Ishikawa (cell line): ENCODE measurements around the gene TIAM2.

Experiments
- CREB1 ChIP-seq: IDR thresholded peaks from 2 replicates; pipeline ENCODE4 v1.6.1; 2012; ENCODE audit warnings: low read depth
- EGR1 ChIP-seq: IDR thresholded peaks from 2 replicates; pipeline ENCODE4 v1.6.1; 2012
- EP300 ChIP-seq: IDR thresholded peaks from 2 replicates; pipeline ENCODE4 v1.6.1; 2012; ENCODE audit warnings: borderline replicate concordance
- FOXM1 ChIP-seq: IDR thresholded peaks from 2 replicates; pipeline ENCODE4 v1.6.1; 2012; ENCODE audit warnings: low read depth, borderline replicate concordance
- RAD21 ChIP-seq: IDR thresholded peaks from 2 replicates; pipeline ENCODE4 v1.6.1; 2012; ENCODE audit warnings: low read depth
- TAF1 ChIP-seq: IDR thresholded peaks from 2 replicates; pipeline ENCODE4 v1.6.1; 2012; ENCODE audit warnings: low read depth, mild to moderate bottlenecking
- TCF12 ChIP-seq: IDR thresholded peaks from 2 replicates; pipeline ENCODE4 v1.6.1; 2012; ENCODE audit warnings: low read depth
- TEAD4 ChIP-seq: IDR thresholded peaks from 2 replicates; pipeline ENCODE4 v1.6.1; 2012
- TF ChIP-seq, protein P1 (sequence below): IDR thresholded peaks from 2 replicates; pipeline ENCODE4 v1.6.1; 2012; ENCODE audit warnings: low read depth, mild to moderate bottlenecking

DNA sequence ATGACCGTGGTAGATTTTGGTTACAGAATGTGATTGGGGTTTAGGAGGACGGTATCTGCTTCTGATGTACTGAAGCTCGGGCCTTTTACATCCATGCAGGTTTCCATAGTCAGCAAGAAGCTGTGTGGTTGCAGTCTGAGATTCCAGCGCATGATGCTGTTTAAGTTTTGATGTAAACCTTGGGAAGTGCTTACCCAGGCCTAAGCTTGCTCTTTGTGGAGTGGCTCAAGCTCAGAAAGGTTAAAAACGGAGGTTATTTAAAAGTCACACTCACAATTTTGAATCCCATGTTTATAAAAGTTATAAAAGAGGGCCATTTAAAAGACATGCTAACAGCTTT, 121.4 kb downstream of the TIAM2 start:
- TF ChIP-seq EP300: no peak
- no peak for TF ChIP-seq TEAD4
- TF ChIP-seq RAD21: no peak
- TF ChIP-seq, protein P1, sequence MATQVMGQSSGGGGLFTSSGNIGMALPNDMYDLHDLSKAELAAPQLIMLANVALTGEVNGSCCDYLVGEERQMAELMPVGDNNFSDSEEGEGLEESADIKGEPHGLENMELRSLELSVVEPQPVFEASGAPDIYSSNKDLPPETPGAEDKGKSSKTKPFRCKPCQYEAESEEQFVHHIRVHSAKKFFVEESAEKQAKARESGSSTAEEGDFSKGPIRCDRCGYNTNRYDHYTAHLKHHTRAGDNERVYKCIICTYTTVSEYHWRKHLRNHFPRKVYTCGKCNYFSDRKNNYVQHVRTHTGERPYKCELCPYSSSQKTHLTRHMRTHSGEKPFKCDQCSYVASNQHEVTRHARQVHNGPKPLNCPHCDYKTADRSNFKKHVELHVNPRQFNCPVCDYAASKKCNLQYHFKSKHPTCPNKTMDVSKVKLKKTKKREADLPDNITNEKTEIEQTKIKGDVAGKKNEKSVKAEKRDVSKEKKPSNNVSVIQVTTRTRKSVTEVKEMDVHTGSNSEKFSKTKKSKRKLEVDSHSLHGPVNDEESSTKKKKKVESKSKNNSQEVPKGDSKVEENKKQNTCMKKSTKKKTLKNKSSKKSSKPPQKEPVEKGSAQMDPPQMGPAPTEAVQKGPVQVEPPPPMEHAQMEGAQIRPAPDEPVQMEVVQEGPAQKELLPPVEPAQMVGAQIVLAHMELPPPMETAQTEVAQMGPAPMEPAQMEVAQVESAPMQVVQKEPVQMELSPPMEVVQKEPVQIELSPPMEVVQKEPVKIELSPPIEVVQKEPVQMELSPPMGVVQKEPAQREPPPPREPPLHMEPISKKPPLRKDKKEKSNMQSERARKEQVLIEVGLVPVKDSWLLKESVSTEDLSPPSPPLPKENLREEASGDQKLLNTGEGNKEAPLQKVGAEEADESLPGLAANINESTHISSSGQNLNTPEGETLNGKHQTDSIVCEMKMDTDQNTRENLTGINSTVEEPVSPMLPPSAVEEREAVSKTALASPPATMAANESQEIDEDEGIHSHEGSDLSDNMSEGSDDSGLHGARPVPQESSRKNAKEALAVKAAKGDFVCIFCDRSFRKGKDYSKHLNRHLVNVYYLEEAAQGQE: no peak
- no peak for TF ChIP-seq FOXM1
- TF ChIP-seq TAF1: no peak
- TF ChIP-seq EGR1: no peak
- no peak for TF ChIP-seq TCF12
- TF ChIP-seq CREB1: no peak
